Heart left ventricle (tissue), 16 donors: ENCODE measurements around the gene AHSG. TPM values are rescaled to one million over a fixed set of nuclear protein-coding genes. Genes with fewer than 3 reads are reported as not detected.

Experiments
- ATAC-seq, 4 donors: fragments of 200-7000 bp; cut with Tn5 transposase; one replicate each; pipeline ENCODE4 v1.9.1; 2020 to 2022; ENCODE audit warnings: moderate library complexity in 4 of 4, mild to moderate bottlenecking in 3 of 4, moderate number of reproducible peaks in 1 of 4
- DNase-seq, 5 donors: peaks; one replicate each; pipeline ENCODE4 v3.0.0-alpha.2; 2020
- H3K27ac ChIP-seq, 12 donors: fragments of 200-600 bp; sonication (generic) in 4 of 12; one replicate each; pipeline versions ENCODE4 v1.5.0 to v1.8.0; 2016 to 2022; ENCODE audit warnings: mild to moderate bottlenecking in 2 of 12
- H3K27me3 ChIP-seq, 9 donors: fragments of 200-600 bp; sonication (generic) in 2 of 9; one replicate each; pipeline versions ENCODE4 v1.5.1 to v1.8.0; 2016 to 2022; ENCODE audit warnings: mild to moderate bottlenecking in 3 of 9
- H3K36me3 ChIP-seq, 9 donors: fragments of 200-600 bp; sonication (generic) in 2 of 9; one replicate each; pipeline versions ENCODE4 v1.5.0 to v1.8.0; 2018 to 2022; ENCODE audit warnings: mild to moderate bottlenecking in 2 of 9
- H3K4me1 ChIP-seq, 12 donors: fragments of 200-600 bp; sonication (generic) in 4 of 12; one replicate each; pipeline versions ENCODE4 v1.5.0 to v1.8.0; 2016 to 2022; ENCODE audit warnings: mild to moderate bottlenecking in 3 of 12
- H3K4me3 ChIP-seq, 12 donors: fragments of 200-600 bp; sonication (generic) in 4 of 12; one replicate each; pipeline versions ENCODE4 v1.5.0 to v1.8.0; 2017 to 2022; ENCODE audit warnings: mild to moderate bottlenecking in 9 of 12, moderate library complexity in 4 of 12
- H3K9me3 ChIP-seq, 12 donors: fragments of 200-600 bp; sonication (generic) in 4 of 12; one replicate each; pipeline versions ENCODE4 v1.5.0 to v1.8.0; 2016 to 2022; ENCODE audit warnings: mild to moderate bottlenecking in 1 of 12
- CTCF ChIP-seq, 12 donors: fragments of 200-600 bp; sonication (generic) in 4 of 12; IDR thresholded peaks; one replicate each; pipeline versions ENCODE4 v1.5.0 to v1.8.0; 2018 to 2022; ENCODE audit warnings: antibody characterized with exemption in 12 of 12, mild to moderate bottlenecking in 5 of 12
- POLR2A ChIP-seq, 2 donors: fragments of 450-650 bp; IDR thresholded peaks; one replicate each; pipeline ENCODE4 v1.6.1; 2017; ENCODE audit warnings: antibody characterized with exemption in 2 of 2, mild to moderate bottlenecking in 2 of 2, moderate library complexity in 2 of 2
- WGBS, 4 donors: extraction: QIAGEN DNeasy Blood & Tissue Kit in 2 of 4; methylation state at CpG; one replicate each; pipeline versions ENCODE4 v1.1.5 to v1.1.7; 2013 to 2018; 5-methylcytosine and 5-hydroxymethylcytosine counted together
- intact Hi-C, 10 donors: fragments of 100-400 bp; cut with DNase I; formaldehyde crosslinking; loops; one replicate each; pipeline versions ENCODE4 v1.11.1 to v1.14.2; 2022
- polyA plus RNA-seq, 2 donors: library from polyadenylated mRNA; stranded (reverse); fragments of 200-250 nt; gene quantifications; one replicate each; pipeline ENCODE4 v1.2.3, GENCODE V29; 2013
- total RNA-seq, 9 donors: library from RNA; depleted of rRNA in 2 of 9; stranded (reverse); fragments of >200 nt in 2 of 9; fragmentation: NEBNext Ultra II Directional in 3 of 9; extraction: Animal tissue kit (Norgen Biotek cat#: 25700) in 3 of 9; gene quantifications; one replicate each; pipeline versions ENCODE4 v1.1.0 to v1.2.4, GENCODE V29; 2016 to 2023
- donor health status: ischemic (EF 13 %, LVEDD 7.1; RV severe dilation, severe dysfunction).
- donor health status: healthy with polysubstance abuse.
- donor health status: DM: no; HTN: yes; CAD: no.
- donor health status: DM: no; HTN: no; CAD: no.
- donor health status: ischemic (EF 25% LVEDD 6.9; RV normal size, moderate dysfunction).
- donor health status: ischemic (EF 25% LVEDD 5.7; RV mildly dilated, moderate dysfunction).
- donor health status: healthy.
- donor health status: DM: yes; HTN: yes; CAD: no.
- donor health status: ischemic (EF 35%, LVEDD 5.7; RV mildly dilated, moderate dysfunction).
- donor health status: nonischemic (EF 11% LVEDD 7.7; RV severe dilation, severe dysfunction).
- donor health status: DM: yes; HTN: yes; CAD: no.
- donor health status: PGD.
- donor health status: ischemic (EF 29% LVEDD 5.4; RV normal size, mild dysfunction).
- donor health status: nonischemic (EF 23%, LVEDD 6.1; RV moderate dilation, normal function).

AHSG gene
- total and polyA plus RNA-seq, 11 donors: 0.06 TPM; not detected in 10

GRCh38 chr3:186638259-186638658, 25.4 kb downstream of the AHSG start:
- Histone ChIP-seq H3K27ac (no peak overlapping the region), H3K9me3 (no peaks in the 10 kb centered on the region), H3K4me1 (peaks cover 0 to 18% (median 5%) of the 10 kb centered on the region in 12 donors), H3K27me3 (no peaks in the 10 kb centered on the region), H3K4me3 (no peak overlapping the region), H3K36me3 (no peaks in the 10 kb centered on the region)
- ATAC-seq (no peak), DNase-seq (no peak)
- intact Hi-C loops: no loop called here
- WGBS, 4 donors: 86 to 92% (median 92%) methylated on average over 2 of the region's 2 CpGs
- TF ChIP-seq POLR2A (IDR thresholded peaks at IDR 0.05) (no peak), CTCF (IDR thresholded peaks at IDR 0.05) (no peak)

- no peak for TF ChIP-seq POLR2A (IDR thresholded peaks at IDR 0.05)
- no peak for TF ChIP-seq CTCF (IDR thresholded peaks at IDR 0.05)
- Histone ChIP-seq H3K9me3 (no peaks in the 10 kb centered on the region), H3K36me3 (no peaks in the 10 kb centered on the region), H3K27ac (peak within 1 kb of the TSS in 1 of 12 donors; percentile 10), H3K4me1 (peaks cover 0 to 18% (median 5%) of the 10 kb centered on the region in 12 donors), H3K27me3 (no peaks in the 10 kb centered on the region), H3K4me3 (no peak within 1 kb of the TSS)
- 80 to 100% (median 91%) methylated on average over 1 of the region's 1 CpG for WGBS, 4 donors
- intact Hi-C loops: loop anchor here in 1 of 10 donors (2.0 kb wide), 1 partner anchor 57 kb away; no protein-coding TSS in a partner anchor
- DNase-seq: no peak
- ATAC-seq: peak; percentile 58 to 76 (median 66)
Measured at GRCh38 chr3:186639778-186640472, 27.1 kb downstream of the AHSG start, which contains the start of gene FETUB. TSS of gene FETUB (plus strand) at chr3:186640399. CDS start at chr3:186640461, 62 bp downstream.

- ATAC-seq: peak in 3 of 4 donors; percentile 20 to 44 (median 37)
Measured at GRCh38 chr3:186640473-186640818, 27.6 kb downstream of the AHSG start.

More at GRCh38 chr3:186640473-186640818, 27.6 kb downstream of the AHSG start:
- TF ChIP-seq POLR2A (IDR thresholded peaks at IDR 0.05): no peak
- no peak for TF ChIP-seq CTCF (IDR thresholded peaks at IDR 0.05)
- Histone ChIP-seq H3K4me3 (no peak overlapping the region), H3K27me3 (no peaks in the 10 kb centered on the region), H3K9me3 (no peaks in the 10 kb centered on the region), H3K36me3 (no peaks in the 10 kb centered on the region), H3K27ac (peak overlapping the region in 1 of 12 donors; percentile 10), H3K4me1 (peaks cover 0 to 18% (median 5%) of the 10 kb centered on the region in 12 donors)
- DNase-seq: peak in 1 of 5 donors; percentile 37
- 62 to 68% (median 64%) methylated on average over 8 to 9 of the region's 9 CpGs for WGBS, 4 donors
- intact Hi-C loops: loop anchor here in 1 of 10 donors (2.0 kb wide), 1 partner anchor 56 kb away; no protein-coding TSS in a partner anchor
